GM12878 (cell line): ENCODE results near the gene CHD6. TPM values are rescaled to one million over a fixed set of nuclear protein-coding genes. Genes with fewer than 3 reads are reported as not detected.

Experiments
- ATF7 ChIP-seq: fragments of 450-650 bp; IDR thresholded peaks from 2 replicates; pipeline ENCODE4 v1.6.1; 2016; ENCODE audit warnings: low read depth, mild to moderate bottlenecking
- BCL3 ChIP-seq: IDR thresholded peaks from 2 replicates; pipeline ENCODE4 v1.6.1; 2011; ENCODE audit warnings: borderline replicate concordance, low read depth, mild to moderate bottlenecking, moderate library complexity, low read length; ENCODE audit not compliant: insufficient read depth, poor library complexity, severe bottlenecking
- BCLAF1 ChIP-seq: fragments of 450-650 bp; IDR thresholded peaks from 2 replicates; pipeline ENCODE4 v1.6.1; 2017; ENCODE audit warnings: antibody characterized with exemption, mild to moderate bottlenecking, moderate library complexity
- CBFB ChIP-seq: IDR thresholded peaks from 2 replicates; pipeline ENCODE4 v1.6.1; 2016; ENCODE audit warnings: antibody characterized with exemption, low read depth
- LARP7 ChIP-seq: fragments of 450-650 bp; IDR thresholded peaks from 2 replicates; pipeline ENCODE4 v1.6.1; 2017; ENCODE audit warnings: mild to moderate bottlenecking
- NRF1 ChIP-seq: conservative IDR thresholded peaks from 2 replicates; pipeline ENCODE4 v1.6.1; 2011; ENCODE audit warnings: mild to moderate bottlenecking, low read depth, low read length, improper control_type of control experiment
- SMARCA5 ChIP-seq: fragments of 450-650 bp; IDR thresholded peaks from 2 replicates; pipeline ENCODE4 v1.6.1; 2017; ENCODE audit warnings: mild to moderate bottlenecking
- polyA plus RNA-seq, 11 experiments: library from polyadenylated mRNA; depleted of rRNA in 4 of 11; unstranded in 6 of 11; stranded (reverse) in 5 of 11; fragments of >200 nt; fragmentation: Nextera tagmentation in 4 of 11; fragmentation: Illumina TruSeq in 1 of 11; extraction: Ambion mirVana in 4 of 11; extraction: Trizol in 1 of 11; gene quantifications; 1 replicate in 1 of 11; 2 replicates in 10 of 11; pipeline versions ENCODE4 v1.2.1 to v1.2.3, GENCODE V29; 2011 to 2016; ENCODE audit warnings: inconsistent platforms in 2 of 11, missing spikeins in 2 of 11, low read depth in 1 of 11
- total RNA-seq, 4 experiments: library from RNA; depleted of rRNA in 3 of 4; stranded (reverse); fragments of >200 nt in 3 of 4; fragmentation: Illumina TruSeq in 1 of 4; extraction: Trizol in 1 of 4; gene quantifications; 2 replicates each; pipeline versions ENCODE4 v1.2.1 to v1.2.3, GENCODE V29; 2013 to 2021

The CHD6 gene
- total and polyA plus RNA-seq, 10 of the 15 experiments (the other 5 are each of a cell fraction or from before 2014, with no cell fraction given) = 4.3 to 25.5 (median 17.1) TPM

GRCh38 chr20:41552295-41553068 is 65.7 kb downstream of the CHD6 start (continued):
- TF ChIP-seq BCLAF1 = no peak
- TF ChIP-seq CBFB = no peak
- TF ChIP-seq ATF7 = peak; percentile 83
- TF ChIP-seq NRF1 = no peak
- TF ChIP-seq LARP7 = no peak
- no peak for TF ChIP-seq BCL3
- TF ChIP-seq SMARCA5 = 0 out of 2 replicates have a peak, but pooled peaks have one; percentile 55
- TF ChIP-seq, all 136 proteins: peak for 3
